ENCODE data around the gene SSTR5.

Gene SSTR5

DNA sequence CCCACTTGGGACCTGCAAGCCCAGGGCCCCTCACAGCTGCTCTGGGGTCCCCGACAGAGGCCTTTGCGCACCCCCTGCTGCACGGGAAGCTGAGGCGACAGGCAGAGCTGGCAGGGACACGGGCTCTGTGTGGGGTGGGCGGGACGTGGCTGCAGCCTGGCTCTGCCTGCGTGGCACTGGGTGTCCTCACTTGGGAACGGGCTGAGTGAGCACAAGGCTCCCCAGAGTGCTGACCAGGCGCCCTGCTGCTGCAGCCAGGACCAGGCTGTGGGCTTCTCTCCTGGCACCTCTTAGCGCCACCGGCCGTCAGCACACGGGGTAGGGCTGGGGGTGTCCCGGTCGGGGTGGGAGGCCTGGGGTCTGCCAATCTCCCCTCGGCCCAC, 16.9 kb downstream of the SSTR5 start:
- no peaks in the 10 kb centered on the region for H3K27me3 ChIP-seq (ENCODE audit: insufficient read depth, low read length)
- no peak overlapping the region for H3K23ac ChIP-seq (ENCODE audit: low read length)
- H3K9ac ChIP-seq (ENCODE audit: low read length), result no peak overlapping the region
- no peak overlapping the region for H3K27ac ChIP-seq (ENCODE audit: low read depth, low read length)
- no peak overlapping the region for H4K91ac ChIP-seq (ENCODE audit: low read depth, low read length)
- H2AK5ac ChIP-seq (ENCODE audit: low read length), result no peak overlapping the region
- H3K36me3 ChIP-seq (ENCODE audit: control insufficient read depth in 1 of 2, insufficient read depth in 2 of 2, low read length in 2 of 2), result no peaks in the 10 kb centered on the region
- no peak for DNase-seq
- H3K4ac ChIP-seq (ENCODE audit: low read depth, low read length), result no peak overlapping the region
- no peak overlapping the region for H2AFZ ChIP-seq (ENCODE audit: insufficient read depth, low read length, poor library complexity)
- peaks cover 14% of the 10 kb centered on the region for H3K9me3 ChIP-seq (ENCODE audit: insufficient read depth, low read depth, low read length)
- no peak overlapping the region for H4K8ac ChIP-seq (ENCODE audit: low read depth, low read length)
- no peak overlapping the region for H3K18ac ChIP-seq (ENCODE audit: low read length)
- no CpG with 5 or more reads among the region's 17 CpGs for WGBS (ENCODE audit: extremely low coverage, insufficient coverage, insufficient read length)
- no peak overlapping the region for H4K12ac ChIP-seq (ENCODE audit: low read depth, low read length)
- no peak overlapping the region for H3K4me3 ChIP-seq (ENCODE audit: low read depth, low read length)
- H2BK5ac ChIP-seq (ENCODE audit: low read depth, low read length, poor library complexity), result no peak overlapping the region
- no peak overlapping the region for H2BK12ac ChIP-seq (ENCODE audit: low read length)
- no peaks in the 10 kb centered on the region for H3K4me1 ChIP-seq (ENCODE audit: control insufficient read depth in 1 of 2, insufficient read depth in 2 of 2, low read length in 2 of 2)
- H3K79me1 ChIP-seq (ENCODE audit: low read length), result no peaks in the 10 kb centered on the region
- no peaks in the 10 kb centered on the region for H3K79me2 ChIP-seq (ENCODE audit: control insufficient read depth, insufficient read depth, low read length, poor library complexity)
- no peak overlapping the region for H3K4me2 ChIP-seq (ENCODE audit: low read length)
- H2BK120ac ChIP-seq (ENCODE audit: insufficient read depth, low read length, poor library complexity), result no peak overlapping the region
- H3K14ac ChIP-seq (ENCODE audit: low read length), result no peak overlapping the region

DNA sequence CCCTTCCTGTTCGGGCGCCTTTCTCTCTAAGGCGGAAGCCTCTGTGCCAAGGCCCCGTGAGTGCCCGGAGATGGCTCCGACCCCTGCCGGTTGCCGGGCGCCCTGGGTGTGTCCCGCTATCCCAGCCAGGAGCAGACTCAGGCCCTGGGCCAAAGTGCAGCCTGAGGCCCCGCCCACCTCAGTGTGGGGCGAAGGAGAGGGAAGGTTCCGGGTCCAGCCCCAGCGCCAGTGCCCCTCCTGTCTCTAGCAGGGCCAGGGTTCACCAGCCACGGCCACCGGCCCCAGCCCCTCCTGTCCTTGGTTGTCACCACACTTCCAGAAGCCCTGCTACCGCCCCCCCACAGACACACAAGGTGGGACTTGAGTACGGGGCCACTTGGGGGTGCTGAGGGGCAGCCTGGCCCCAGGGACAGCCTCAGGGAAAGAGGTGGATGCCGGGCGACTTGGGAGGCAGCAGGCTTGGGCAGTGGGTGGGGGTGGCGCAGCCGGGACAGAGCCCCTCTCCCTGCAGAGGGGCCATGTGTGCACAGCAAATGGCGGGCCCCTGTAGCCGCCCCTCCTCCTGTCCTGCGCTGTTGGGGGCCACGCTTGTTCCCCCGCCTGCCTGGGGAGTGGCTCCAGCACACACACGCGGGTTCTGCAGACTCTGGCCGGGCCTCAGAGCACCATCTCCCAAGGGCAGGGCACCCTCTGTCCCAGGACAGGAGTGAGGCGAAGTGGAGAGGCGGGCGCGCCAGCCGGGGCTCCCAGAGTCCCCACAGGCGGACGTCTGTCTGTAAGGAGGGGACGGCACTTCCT, 17.5 kb downstream of the SSTR5 start:
- Histone ChIP-seq H2BK5ac (ENCODE audit: low read depth, low read length, poor library complexity) (no peak overlapping the region), H3K4ac (ENCODE audit: low read depth, low read length) (no peak overlapping the region), H4K12ac (ENCODE audit: low read depth, low read length) (no peak overlapping the region), H2BK12ac (ENCODE audit: low read length) (no peak overlapping the region), H2AK5ac (ENCODE audit: low read length) (no peak overlapping the region), H3K4me1 (ENCODE audit: control insufficient read depth in 1 of 2, insufficient read depth in 2 of 2, low read length in 2 of 2) (no peaks in the 10 kb centered on the region), H3K79me1 (ENCODE audit: low read length) (no peaks in the 10 kb centered on the region), H3K27ac (ENCODE audit: low read depth, low read length) (no peak overlapping the region), H3K27me3 (ENCODE audit: insufficient read depth, low read length) (no peaks in the 10 kb centered on the region), H3K79me2 (ENCODE audit: control insufficient read depth, insufficient read depth, low read length, poor library complexity) (no peaks in the 10 kb centered on the region), H3K18ac (ENCODE audit: low read length) (no peak overlapping the region), H2AFZ (ENCODE audit: insufficient read depth, low read length, poor library complexity) (no peak overlapping the region), H3K23ac (ENCODE audit: low read length) (no peak overlapping the region), H3K9me3 (ENCODE audit: insufficient read depth, low read depth, low read length) (peaks cover 9% of the 10 kb centered on the region), H4K91ac (ENCODE audit: low read depth, low read length) (no peak overlapping the region), H3K36me3 (ENCODE audit: control insufficient read depth in 1 of 2, insufficient read depth in 2 of 2, low read length in 2 of 2) (no peaks in the 10 kb centered on the region), H3K14ac (ENCODE audit: low read length) (no peak overlapping the region), H3K9ac (ENCODE audit: low read length) (no peak overlapping the region), H4K8ac (ENCODE audit: low read depth, low read length) (no peak overlapping the region), H3K4me3 (ENCODE audit: low read depth, low read length) (no peak overlapping the region), H2BK120ac (ENCODE audit: insufficient read depth, low read length, poor library complexity) (no peak overlapping the region), H3K4me2 (ENCODE audit: low read length) (no peak overlapping the region)
- WGBS (ENCODE audit: extremely low coverage, insufficient coverage, insufficient read length), result no CpG with 5 or more reads among the region's 38 CpGs
- DNase-seq, result no peak

DNA sequence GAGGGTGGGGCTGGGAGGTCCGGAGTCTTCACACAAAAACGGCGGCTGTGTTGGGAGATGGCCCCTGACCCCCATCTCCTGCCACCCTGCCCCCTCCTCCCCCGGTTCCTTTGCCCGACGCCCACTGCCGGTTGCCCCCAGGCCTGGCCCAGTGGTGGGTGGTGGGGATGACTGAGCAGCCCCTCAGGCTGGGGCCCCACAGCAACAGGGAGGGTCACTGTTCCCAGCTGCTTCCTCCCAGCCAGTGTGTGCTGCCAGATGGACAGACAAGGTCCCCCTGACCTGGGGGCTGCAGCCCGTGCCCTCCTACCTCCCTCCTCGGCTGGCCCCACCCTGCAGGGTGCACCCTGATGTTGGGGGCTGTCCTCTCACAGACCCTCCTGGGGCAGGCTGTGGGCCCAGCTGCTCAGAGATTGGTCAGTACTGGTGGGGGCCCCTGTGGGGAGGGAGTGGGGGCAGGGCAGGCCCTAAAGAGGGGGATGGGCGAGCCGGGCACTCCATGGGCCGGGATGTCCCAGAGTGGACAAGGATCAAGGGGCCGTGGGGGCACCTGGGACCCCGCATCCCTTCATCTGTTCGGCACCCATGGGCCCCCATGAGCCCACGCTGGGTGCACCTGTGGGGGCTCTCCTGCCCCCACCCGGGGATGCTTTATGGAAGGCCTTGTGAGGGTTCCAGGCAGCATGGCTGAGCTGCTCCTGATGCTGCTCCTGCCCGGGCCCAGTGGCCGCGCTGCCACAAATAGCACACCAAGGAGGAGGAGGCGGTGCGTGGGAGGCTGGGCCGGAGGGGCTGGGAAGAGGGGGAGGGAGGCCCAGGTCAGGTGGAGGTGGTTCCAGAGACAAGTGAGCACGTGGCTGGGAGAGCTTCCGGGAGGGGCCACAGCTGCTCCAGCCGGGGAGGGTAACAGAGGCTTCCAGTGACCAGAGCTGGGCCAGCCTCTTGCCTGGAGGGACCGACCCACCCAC, 18.4 kb downstream of the SSTR5 start:
- Histone ChIP-seq H3K4me3 (ENCODE audit: low read depth, low read length) (no peak overlapping the region), H3K27me3 (ENCODE audit: insufficient read depth, low read length) (no peaks in the 10 kb centered on the region), H3K79me1 (ENCODE audit: low read length) (no peaks in the 10 kb centered on the region), H2AFZ (ENCODE audit: insufficient read depth, low read length, poor library complexity) (no peak overlapping the region), H3K79me2 (ENCODE audit: control insufficient read depth, insufficient read depth, low read length, poor library complexity) (no peaks in the 10 kb centered on the region), H2BK120ac (ENCODE audit: insufficient read depth, low read length, poor library complexity) (no peak overlapping the region), H4K12ac (ENCODE audit: low read depth, low read length) (no peak overlapping the region), H3K23ac (ENCODE audit: low read length) (no peak overlapping the region), H3K9ac (ENCODE audit: low read length) (no peak overlapping the region), H2BK12ac (ENCODE audit: low read length) (no peak overlapping the region), H3K14ac (ENCODE audit: low read length) (no peak overlapping the region), H3K4me2 (ENCODE audit: low read length) (no peak overlapping the region), H3K36me3 (ENCODE audit: control insufficient read depth in 1 of 2, insufficient read depth in 2 of 2, low read length in 2 of 2) (no peaks in the 10 kb centered on the region), H4K91ac (ENCODE audit: low read depth, low read length) (no peak overlapping the region), H2AK5ac (ENCODE audit: low read length) (no peak overlapping the region), H2BK5ac (ENCODE audit: low read depth, low read length, poor library complexity) (no peak overlapping the region), H3K18ac (ENCODE audit: low read length) (no peak overlapping the region), H3K27ac (ENCODE audit: low read depth, low read length) (no peak overlapping the region), H4K8ac (ENCODE audit: low read depth, low read length) (no peak overlapping the region), H3K9me3 (ENCODE audit: insufficient read depth, low read depth, low read length) (peaks cover 4% of the 10 kb centered on the region), H3K4ac (ENCODE audit: low read depth, low read length) (no peak overlapping the region), H3K4me1 (ENCODE audit: control insufficient read depth in 1 of 2, insufficient read depth in 2 of 2, low read length in 2 of 2) (no peaks in the 10 kb centered on the region)
- DNase-seq, result no peak
- no CpG with 5 or more reads among the region's 27 CpGs for WGBS (ENCODE audit: extremely low coverage, insufficient coverage, insufficient read length)

DNA sequence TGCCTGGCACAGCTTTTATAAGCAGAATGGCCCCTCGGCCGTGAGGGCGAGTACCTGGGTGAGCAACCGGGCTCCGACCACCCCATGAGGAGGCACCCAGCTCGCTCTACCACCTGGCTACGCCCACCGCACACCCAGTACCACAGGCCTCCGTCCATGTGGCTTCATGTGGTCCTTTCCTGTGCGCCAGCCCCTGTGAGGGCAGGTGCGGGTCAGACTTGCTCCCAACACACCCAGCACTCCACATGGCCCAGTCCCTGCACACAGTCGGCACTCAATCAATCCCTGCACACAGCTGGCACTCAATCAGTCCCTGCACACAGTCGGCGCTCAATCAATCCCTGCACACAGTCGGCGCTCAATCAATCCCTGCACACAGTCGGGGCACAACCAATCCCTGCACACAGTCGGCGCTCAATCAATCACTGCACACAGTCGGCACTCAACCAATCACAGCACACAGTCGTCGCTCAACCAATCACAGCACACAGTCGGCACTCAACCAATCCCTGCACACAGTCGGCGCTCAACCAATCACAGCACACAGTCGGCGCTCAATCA, 19.5 kb downstream of the SSTR5 start:
- Histone ChIP-seq H3K36me3 (ENCODE audit: control insufficient read depth in 1 of 2, insufficient read depth in 2 of 2, low read length in 2 of 2) (no peaks in the 10 kb centered on the region), H3K23ac (ENCODE audit: low read length) (no peak overlapping the region), H2AFZ (ENCODE audit: insufficient read depth, low read length, poor library complexity) (no peak overlapping the region), H2BK5ac (ENCODE audit: low read depth, low read length, poor library complexity) (no peak overlapping the region), H3K27me3 (ENCODE audit: insufficient read depth, low read length) (no peaks in the 10 kb centered on the region), H4K8ac (ENCODE audit: low read depth, low read length) (no peak overlapping the region), H3K79me1 (ENCODE audit: low read length) (no peaks in the 10 kb centered on the region), H3K27ac (ENCODE audit: low read depth, low read length) (no peak overlapping the region), H3K14ac (ENCODE audit: low read length) (no peak overlapping the region), H3K4me1 (ENCODE audit: control insufficient read depth in 1 of 2, insufficient read depth in 2 of 2, low read length in 2 of 2) (no peaks in the 10 kb centered on the region), H3K9me3 (ENCODE audit: insufficient read depth, low read depth, low read length) (peaks cover 2% of the 10 kb centered on the region), H3K4me2 (ENCODE audit: low read length) (no peak overlapping the region), H2BK120ac (ENCODE audit: insufficient read depth, low read length, poor library complexity) (no peak overlapping the region), H4K12ac (ENCODE audit: low read depth, low read length) (no peak overlapping the region), H3K18ac (ENCODE audit: low read length) (no peak overlapping the region), H3K9ac (ENCODE audit: low read length) (no peak overlapping the region), H2AK5ac (ENCODE audit: low read length) (no peak overlapping the region), H3K4me3 (ENCODE audit: low read depth, low read length) (no peak overlapping the region), H2BK12ac (ENCODE audit: low read length) (no peak overlapping the region), H3K79me2 (ENCODE audit: control insufficient read depth, insufficient read depth, low read length, poor library complexity) (no peaks in the 10 kb centered on the region), H3K4ac (ENCODE audit: low read depth, low read length) (no peak overlapping the region), H4K91ac (ENCODE audit: low read depth, low read length) (no peak overlapping the region)
- no CpG with 5 or more reads among the region's 27 CpGs for WGBS (ENCODE audit: extremely low coverage, insufficient coverage, insufficient read length)
- no peak for DNase-seq
